MM.1S (cell line): Measurements from ENCODE around the gene GPC3.

Source experiments
- EZH2 ChIP-seq: fragments of 300-600 bp; sonication (generic); optimal IDR thresholded peaks from 2 replicates; pipeline ENCODE3; 2017; ENCODE audit warnings: low read depth, mild to moderate bottlenecking, antibody characterized with exemption, low read length, mixed read lengths
- EZH2phosphoT487 ChIP-seq: fragments of 300-600 bp; sonication (generic); IDR thresholded peaks from 2 replicates; pipeline ENCODE4 v1.6.1; 2018; ENCODE audit warnings: antibody characterized with exemption, low read length
- TF ChIP-seq, protein P1 (sequence below): fragments of 300-600 bp; sonication (generic); IDR thresholded peaks from 2 replicates; pipeline ENCODE4 v1.5.1; 2016; ENCODE audit warnings: antibody characterized with exemption, low read length, mixed read lengths

DNA sequence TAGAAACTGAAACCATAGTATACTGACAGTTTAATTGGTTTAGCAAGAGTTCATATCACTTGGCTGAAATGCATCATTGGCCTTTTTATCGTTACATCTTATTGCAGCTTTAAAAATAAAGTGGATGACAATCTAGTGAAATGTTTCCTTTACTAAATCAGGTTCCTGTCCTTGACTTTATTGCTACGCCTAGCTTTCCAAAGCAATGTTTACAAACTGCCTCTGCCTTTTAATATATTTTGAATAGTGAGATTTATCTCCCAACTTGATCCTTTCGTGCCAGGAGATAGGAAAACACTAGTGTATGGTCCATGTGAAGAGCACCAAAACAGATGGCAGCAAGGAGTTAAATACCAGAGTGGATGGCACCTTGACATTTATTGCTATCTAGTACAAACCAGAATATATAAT lies 67.0 kb downstream of the GPC3 start:
- TF ChIP-seq, protein P1, sequence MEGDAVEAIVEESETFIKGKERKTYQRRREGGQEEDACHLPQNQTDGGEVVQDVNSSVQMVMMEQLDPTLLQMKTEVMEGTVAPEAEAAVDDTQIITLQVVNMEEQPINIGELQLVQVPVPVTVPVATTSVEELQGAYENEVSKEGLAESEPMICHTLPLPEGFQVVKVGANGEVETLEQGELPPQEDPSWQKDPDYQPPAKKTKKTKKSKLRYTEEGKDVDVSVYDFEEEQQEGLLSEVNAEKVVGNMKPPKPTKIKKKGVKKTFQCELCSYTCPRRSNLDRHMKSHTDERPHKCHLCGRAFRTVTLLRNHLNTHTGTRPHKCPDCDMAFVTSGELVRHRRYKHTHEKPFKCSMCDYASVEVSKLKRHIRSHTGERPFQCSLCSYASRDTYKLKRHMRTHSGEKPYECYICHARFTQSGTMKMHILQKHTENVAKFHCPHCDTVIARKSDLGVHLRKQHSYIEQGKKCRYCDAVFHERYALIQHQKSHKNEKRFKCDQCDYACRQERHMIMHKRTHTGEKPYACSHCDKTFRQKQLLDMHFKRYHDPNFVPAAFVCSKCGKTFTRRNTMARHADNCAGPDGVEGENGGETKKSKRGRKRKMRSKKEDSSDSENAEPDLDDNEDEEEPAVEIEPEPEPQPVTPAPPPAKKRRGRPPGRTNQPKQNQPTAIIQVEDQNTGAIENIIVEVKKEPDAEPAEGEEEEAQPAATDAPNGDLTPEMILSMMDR, result no peak
- TF ChIP-seq EZH2, result no peak
- no peak for TF ChIP-seq EZH2phosphoT487
